ENCODE data around the gene ALG12.
A peak's percentile ranks its signal among the peaks of the same experiment; 100 is the strongest.

The ALG12 gene

GRCh38 chr22:49934891-49935557 lies 16.8 kb upstream of the ALG12 start:
- Histone ChIP-seq H3K4ac (ENCODE audit: low read depth, low read length) (peak overlapping the region; percentile 12), H3K4me2 (ENCODE audit: low read length) (no peak overlapping the region), H4K91ac (ENCODE audit: low read depth, low read length) (peak overlapping the region; percentile 32), H3K27me3 (ENCODE audit: insufficient read depth, low read length) (no peaks in the 10 kb centered on the region), H4K12ac (ENCODE audit: low read depth, low read length) (no peak overlapping the region), H2BK120ac (ENCODE audit: insufficient read depth, low read length, poor library complexity) (no peak overlapping the region), H3K79me2 (ENCODE audit: control insufficient read depth, insufficient read depth, low read length, poor library complexity) (no peaks in the 10 kb centered on the region), H2BK5ac (ENCODE audit: low read depth, low read length, poor library complexity) (no peak overlapping the region), H3K23ac (ENCODE audit: low read length) (no peak overlapping the region), H2BK12ac (ENCODE audit: low read length) (peak overlapping the region; percentile 23), H4K8ac (ENCODE audit: low read depth, low read length) (peak overlapping the region; percentile 20), H3K14ac (ENCODE audit: low read length) (peak overlapping the region; percentile 36), H3K4me1 (ENCODE audit: control insufficient read depth in 1 of 2, insufficient read depth in 2 of 2, low read length in 2 of 2) (peaks cover 7 to 14% of the 10 kb centered on the region in 2 experiments), H3K9me3 (ENCODE audit: insufficient read depth, low read depth, low read length) (no peaks in the 10 kb centered on the region), H2AK5ac (ENCODE audit: low read length) (peak overlapping the region; percentile 82), H3K4me3 (ENCODE audit: low read depth, low read length) (no peak overlapping the region), H3K36me3 (ENCODE audit: control insufficient read depth in 1 of 2, insufficient read depth in 2 of 2, low read length in 2 of 2) (no peaks in the 10 kb centered on the region), H2AFZ (ENCODE audit: insufficient read depth, low read length, poor library complexity) (no peak overlapping the region), H3K79me1 (ENCODE audit: low read length) (peaks cover 8% of the 10 kb centered on the region), H3K27ac (ENCODE audit: low read depth, low read length) (no peak overlapping the region), H3K9ac (ENCODE audit: low read length) (no peak overlapping the region), H3K18ac (ENCODE audit: low read length) (no peak overlapping the region)
- WGBS (ENCODE audit: extremely low coverage, insufficient coverage, insufficient read length): no CpG with 5 or more reads among the region's 56 CpGs
- no peak for DNase-seq

- Histone ChIP-seq H3K79me1 (ENCODE audit: low read length) (peaks cover 8% of the 10 kb centered on the region), H2BK120ac (ENCODE audit: insufficient read depth, low read length, poor library complexity) (no peak overlapping the region), H4K91ac (ENCODE audit: low read depth, low read length) (peak overlapping the region; percentile 32), H2AFZ (ENCODE audit: insufficient read depth, low read length, poor library complexity) (no peak overlapping the region), H3K27ac (ENCODE audit: low read depth, low read length) (no peak overlapping the region), H2BK12ac (ENCODE audit: low read length) (no peak overlapping the region), H2BK5ac (ENCODE audit: low read depth, low read length, poor library complexity) (no peak overlapping the region), H3K27me3 (ENCODE audit: insufficient read depth, low read length) (no peaks in the 10 kb centered on the region), H3K23ac (ENCODE audit: low read length) (no peak overlapping the region), H3K14ac (ENCODE audit: low read length) (no peak overlapping the region), H3K4me3 (ENCODE audit: low read depth, low read length) (no peak overlapping the region), H3K9ac (ENCODE audit: low read length) (no peak overlapping the region), H3K18ac (ENCODE audit: low read length) (no peak overlapping the region), H3K4me1 (ENCODE audit: control insufficient read depth in 1 of 2, insufficient read depth in 2 of 2, low read length in 2 of 2) (peaks cover 7 to 14% of the 10 kb centered on the region in 2 experiments), H3K4me2 (ENCODE audit: low read length) (no peak overlapping the region), H3K4ac (ENCODE audit: low read depth, low read length) (peak overlapping the region; percentile 12), H4K8ac (ENCODE audit: low read depth, low read length) (no peak overlapping the region), H4K12ac (ENCODE audit: low read depth, low read length) (no peak overlapping the region), H2AK5ac (ENCODE audit: low read length) (no peak overlapping the region), H3K79me2 (ENCODE audit: control insufficient read depth, insufficient read depth, low read length, poor library complexity) (no peaks in the 10 kb centered on the region), H3K36me3 (ENCODE audit: control insufficient read depth in 1 of 2, insufficient read depth in 2 of 2, low read length in 2 of 2) (no peaks in the 10 kb centered on the region), H3K9me3 (ENCODE audit: insufficient read depth, low read depth, low read length) (no peaks in the 10 kb centered on the region)
- WGBS (ENCODE audit: extremely low coverage, insufficient coverage, insufficient read length): no CpG with 5 or more reads among the region's 24 CpGs
- no peak for DNase-seq
These were observed 16.1 kb upstream of the ALG12 start for GRCh38 chr22:49934160-49934890.

- no peak overlapping the region for H4K91ac ChIP-seq (ENCODE audit: low read depth, low read length)
- no peaks in the 10 kb centered on the region for H3K9me3 ChIP-seq (ENCODE audit: insufficient read depth, low read depth, low read length)
- no peak overlapping the region for H3K4ac ChIP-seq (ENCODE audit: low read depth, low read length)
- no peak overlapping the region for H2BK5ac ChIP-seq (ENCODE audit: low read depth, low read length, poor library complexity)
- H3K14ac ChIP-seq (ENCODE audit: low read length): no peak overlapping the region
- no peak overlapping the region for H3K27ac ChIP-seq (ENCODE audit: low read depth, low read length)
- peaks cover 7 to 13% of the 10 kb centered on the region in 2 experiments for H3K4me1 ChIP-seq (ENCODE audit: control insufficient read depth in 1 of 2, insufficient read depth in 2 of 2, low read length in 2 of 2)
- no peak overlapping the region for H4K12ac ChIP-seq (ENCODE audit: low read depth, low read length)
- no CpG with 5 or more reads among the region's 27 CpGs for WGBS (ENCODE audit: extremely low coverage, insufficient coverage, insufficient read length)
- H3K36me3 ChIP-seq (ENCODE audit: control insufficient read depth in 1 of 2, insufficient read depth in 2 of 2, low read length in 2 of 2): no peaks in the 10 kb centered on the region
- H3K27me3 ChIP-seq (ENCODE audit: insufficient read depth, low read length): no peaks in the 10 kb centered on the region
- no peak overlapping the region for H3K18ac ChIP-seq (ENCODE audit: low read length)
- no peak overlapping the region for H2AFZ ChIP-seq (ENCODE audit: insufficient read depth, low read length, poor library complexity)
- H3K4me3 ChIP-seq (ENCODE audit: low read depth, low read length): no peak overlapping the region
- H3K79me2 ChIP-seq (ENCODE audit: control insufficient read depth, insufficient read depth, low read length, poor library complexity): no peaks in the 10 kb centered on the region
- no peak overlapping the region for H2BK120ac ChIP-seq (ENCODE audit: insufficient read depth, low read length, poor library complexity)
- H4K8ac ChIP-seq (ENCODE audit: low read depth, low read length): no peak overlapping the region
- no peak overlapping the region for H2BK12ac ChIP-seq (ENCODE audit: low read length)
- no peak overlapping the region for H3K23ac ChIP-seq (ENCODE audit: low read length)
- H3K79me1 ChIP-seq (ENCODE audit: low read length): peaks cover 6% of the 10 kb centered on the region
- no peak overlapping the region for H3K4me2 ChIP-seq (ENCODE audit: low read length)
- H3K9ac ChIP-seq (ENCODE audit: low read length): no peak overlapping the region
- DNase-seq: no peak
- no peak overlapping the region for H2AK5ac ChIP-seq (ENCODE audit: low read length)
These were observed 15.3 kb upstream of the ALG12 start for GRCh38 chr22:49933236-49934159.

- Histone ChIP-seq H3K4me1 (ENCODE audit: control insufficient read depth in 1 of 2, insufficient read depth in 2 of 2, low read length in 2 of 2) (no peaks in the 10 kb centered on the region), H2BK5ac (ENCODE audit: low read depth, low read length, poor library complexity) (no peak overlapping the region), H4K91ac (ENCODE audit: low read depth, low read length) (no peak overlapping the region), H3K14ac (ENCODE audit: low read length) (no peak overlapping the region), H3K27ac (ENCODE audit: low read depth, low read length) (no peak overlapping the region), H2BK120ac (ENCODE audit: insufficient read depth, low read length, poor library complexity) (no peak overlapping the region), H4K8ac (ENCODE audit: low read depth, low read length) (no peak overlapping the region), H3K9me3 (ENCODE audit: insufficient read depth, low read depth, low read length) (no peaks in the 10 kb centered on the region), H3K18ac (ENCODE audit: low read length) (no peak overlapping the region), H2BK12ac (ENCODE audit: low read length) (no peak overlapping the region), H3K27me3 (ENCODE audit: insufficient read depth, low read length) (no peaks in the 10 kb centered on the region), H3K4me3 (ENCODE audit: low read depth, low read length) (no peak overlapping the region), H3K79me1 (ENCODE audit: low read length) (no peaks in the 10 kb centered on the region), H3K4ac (ENCODE audit: low read depth, low read length) (no peak overlapping the region), H3K79me2 (ENCODE audit: control insufficient read depth, insufficient read depth, low read length, poor library complexity) (no peaks in the 10 kb centered on the region), H4K12ac (ENCODE audit: low read depth, low read length) (no peak overlapping the region), H2AK5ac (ENCODE audit: low read length) (no peak overlapping the region), H2AFZ (ENCODE audit: insufficient read depth, low read length, poor library complexity) (no peak overlapping the region), H3K9ac (ENCODE audit: low read length) (no peak overlapping the region), H3K23ac (ENCODE audit: low read length) (no peak overlapping the region), H3K4me2 (ENCODE audit: low read length) (no peak overlapping the region), H3K36me3 (ENCODE audit: control insufficient read depth in 1 of 2, insufficient read depth in 2 of 2, low read length in 2 of 2) (peaks cover 6 to 8% of the 10 kb centered on the region in 2 experiments)
- DNase-seq: peak; percentile 66 to 70
- no CpG with 5 or more reads among the region's 14 CpGs for WGBS (ENCODE audit: extremely low coverage, insufficient coverage, insufficient read length)
These were observed 12.6 kb upstream of the ALG12 start for GRCh38 chr22:49930596-49931412.
